ENCODE data around the gene ORAI3.

DNA sequence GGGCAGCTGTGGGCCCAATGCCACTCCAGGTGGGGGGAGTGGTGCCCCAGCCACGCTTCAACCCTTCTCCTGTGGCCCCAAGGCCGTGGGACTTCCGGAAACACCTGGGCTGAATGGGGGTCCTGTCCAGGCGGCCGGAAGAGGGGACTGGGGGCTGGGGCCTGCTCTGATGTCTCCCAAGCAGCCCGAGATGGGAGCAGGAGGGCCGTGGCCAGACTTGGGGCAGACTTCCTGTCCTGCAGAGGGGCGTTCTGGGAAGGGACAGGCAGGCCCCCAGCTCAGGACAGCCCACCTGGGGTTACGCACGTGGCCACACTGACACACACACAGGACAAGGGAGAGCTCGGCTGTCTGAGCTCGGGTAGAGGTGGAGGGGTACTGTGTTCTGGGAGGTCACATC lies 41.2 kb downstream of the ORAI3 start:
- TF ChIP-seq, protein P1, sequence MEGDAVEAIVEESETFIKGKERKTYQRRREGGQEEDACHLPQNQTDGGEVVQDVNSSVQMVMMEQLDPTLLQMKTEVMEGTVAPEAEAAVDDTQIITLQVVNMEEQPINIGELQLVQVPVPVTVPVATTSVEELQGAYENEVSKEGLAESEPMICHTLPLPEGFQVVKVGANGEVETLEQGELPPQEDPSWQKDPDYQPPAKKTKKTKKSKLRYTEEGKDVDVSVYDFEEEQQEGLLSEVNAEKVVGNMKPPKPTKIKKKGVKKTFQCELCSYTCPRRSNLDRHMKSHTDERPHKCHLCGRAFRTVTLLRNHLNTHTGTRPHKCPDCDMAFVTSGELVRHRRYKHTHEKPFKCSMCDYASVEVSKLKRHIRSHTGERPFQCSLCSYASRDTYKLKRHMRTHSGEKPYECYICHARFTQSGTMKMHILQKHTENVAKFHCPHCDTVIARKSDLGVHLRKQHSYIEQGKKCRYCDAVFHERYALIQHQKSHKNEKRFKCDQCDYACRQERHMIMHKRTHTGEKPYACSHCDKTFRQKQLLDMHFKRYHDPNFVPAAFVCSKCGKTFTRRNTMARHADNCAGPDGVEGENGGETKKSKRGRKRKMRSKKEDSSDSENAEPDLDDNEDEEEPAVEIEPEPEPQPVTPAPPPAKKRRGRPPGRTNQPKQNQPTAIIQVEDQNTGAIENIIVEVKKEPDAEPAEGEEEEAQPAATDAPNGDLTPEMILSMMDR (IDR thresholded peaks at IDR 0.05): no peak
- no peak for TF ChIP-seq POLR2A (IDR thresholded peaks at IDR 0.05)
- TF ChIP-seq POLR2AphosphoS5 (IDR thresholded peaks at IDR 0.05): no peak
- no peak for TF ChIP-seq EP300 (IDR thresholded peaks at IDR 0.05)

Data from upper lobe of left lung (tissue), 4 donors.